Liver (tissue), 3 donors: ENCODE results near the gene FOXA2.

ENCODE experiments used
- CTCF ChIP-seq: fragments of 150-350 bp; IDR thresholded peaks from 2 replicates; pipeline ENCODE4 v1.5.1; 2017; ENCODE audit warnings: improper control_type of control experiment, low read depth, low read length; ENCODE audit not compliant: missing input control
- EGR1 ChIP-seq, 2 donors: IDR thresholded peaks; 2 replicates each; pipeline ENCODE4 v1.6.1; 2016 to 2018; ENCODE audit warnings: antibody characterized with exemption in 2 of 2, low read depth in 2 of 2
- JUND ChIP-seq, 2 donors: IDR thresholded peaks; 2 replicates each; pipeline ENCODE4 v1.6.1; 2016; ENCODE audit warnings: antibody characterized with exemption in 2 of 2
- RAD21 ChIP-seq, 2 donors: IDR thresholded peaks; 2 replicates each; pipeline ENCODE4 v1.6.1; 2016; ENCODE audit warnings: antibody characterized with exemption in 2 of 2, mild to moderate bottlenecking in 2 of 2
- REST ChIP-seq: IDR thresholded peaks from 2 replicates; pipeline ENCODE4 v1.6.1; 2016; ENCODE audit warnings: antibody characterized with exemption, mild to moderate bottlenecking
- SP1 ChIP-seq: IDR thresholded peaks from 2 replicates; pipeline ENCODE4 v1.6.1; 2018; ENCODE audit warnings: antibody characterized with exemption, mild to moderate bottlenecking
- YY1 ChIP-seq: IDR thresholded peaks from 2 replicates; pipeline ENCODE4 v1.6.1; 2016; ENCODE audit warnings: antibody characterized with exemption, mild to moderate bottlenecking
- donor health status: healthy.
- donor health status: healthy.

GRCh38 chr20:22597303-22597702 is 12.9 kb upstream of the FOXA2 start:
- TF ChIP-seq CTCF (no peak), SP1 (no peak), EGR1 (IDR thresholded peaks at IDR 0.05; ENCODE audit: low read depth in 2 of 2) (no peak), YY1 (no peak), JUND (IDR thresholded peaks at IDR 0.05) (no peak), REST (no peak), RAD21 (IDR thresholded peaks at IDR 0.05) (no peak)
